Measurements from ENCODE around the gene ISL2.

ISL2 gene

DNA sequence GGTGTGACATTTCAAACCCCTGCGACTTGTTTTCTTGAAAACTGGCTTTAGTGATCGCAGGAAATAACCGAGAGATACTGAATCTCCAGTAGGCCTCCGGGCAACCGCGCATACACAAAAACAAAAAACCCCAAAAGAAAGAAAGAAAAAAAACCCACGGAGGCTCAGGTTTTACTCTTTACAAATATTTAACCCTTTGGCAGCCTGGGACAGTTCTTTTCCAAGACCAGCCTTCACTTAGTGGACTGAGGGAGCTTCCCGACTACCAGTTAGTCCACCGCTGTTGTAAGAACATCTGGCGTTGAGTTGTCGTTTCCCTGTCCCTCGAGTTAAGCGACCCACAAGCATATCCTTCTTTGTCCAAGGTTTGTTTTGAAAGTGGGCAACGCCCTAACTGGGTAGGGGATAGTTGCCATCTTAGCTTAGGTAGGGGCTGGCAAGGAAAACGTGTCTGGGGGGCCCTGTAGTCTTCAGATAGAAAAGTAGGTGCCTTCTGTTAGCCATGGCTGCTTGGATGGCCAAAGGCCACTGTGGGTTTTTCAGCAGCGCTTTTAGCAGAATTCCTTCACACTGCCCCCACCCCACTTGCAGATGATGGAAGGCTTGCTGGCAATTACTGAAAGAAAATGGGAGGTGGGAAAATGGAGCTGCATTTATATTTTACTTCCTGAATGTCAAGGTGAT lies 6.9 kb downstream of the ISL2 start:
- DNase-seq, result no peak

DNA sequence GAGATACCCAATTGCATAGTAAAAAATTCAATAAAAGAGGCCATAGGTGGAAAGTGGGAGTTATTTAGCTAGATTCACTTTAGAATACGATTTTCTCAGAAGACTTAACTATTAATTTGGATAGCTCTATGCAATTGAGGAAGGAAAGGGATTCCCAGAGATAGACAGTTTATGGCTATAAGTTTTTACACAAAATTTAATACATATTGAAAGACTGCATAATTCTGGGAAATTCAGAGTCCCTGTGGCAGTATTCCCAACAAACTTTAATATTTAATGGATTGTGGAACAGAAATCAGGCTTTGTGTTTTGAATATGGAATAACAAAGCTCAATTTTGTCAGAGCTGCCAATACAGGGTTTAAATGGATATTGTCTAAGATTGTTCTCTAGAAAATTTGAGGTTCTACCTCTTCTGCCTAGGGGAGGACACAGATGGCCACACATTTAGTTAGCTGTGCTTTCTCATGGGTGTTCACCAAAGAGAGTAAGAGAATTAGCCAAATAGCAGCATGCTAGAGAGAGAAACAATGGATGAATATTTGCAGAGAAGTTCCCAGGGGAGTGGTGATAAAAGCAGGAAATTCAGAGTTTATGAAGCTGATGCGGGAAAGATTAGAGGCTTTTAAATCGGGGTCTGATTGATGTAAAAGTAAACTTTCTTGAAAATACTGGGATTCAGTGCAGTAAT lies 8.5 kb downstream of the ISL2 start:
- no peak for DNase-seq

- DNase-seq, result no peak
These were observed 9.0 kb downstream of the ISL2 start for GRCh38 chr15:76345583-76345879.

- DNase-seq, result peak; percentile 18
These were observed 9.5 kb downstream of the ISL2 start for GRCh38 chr15:76345880-76346668.

DNA sequence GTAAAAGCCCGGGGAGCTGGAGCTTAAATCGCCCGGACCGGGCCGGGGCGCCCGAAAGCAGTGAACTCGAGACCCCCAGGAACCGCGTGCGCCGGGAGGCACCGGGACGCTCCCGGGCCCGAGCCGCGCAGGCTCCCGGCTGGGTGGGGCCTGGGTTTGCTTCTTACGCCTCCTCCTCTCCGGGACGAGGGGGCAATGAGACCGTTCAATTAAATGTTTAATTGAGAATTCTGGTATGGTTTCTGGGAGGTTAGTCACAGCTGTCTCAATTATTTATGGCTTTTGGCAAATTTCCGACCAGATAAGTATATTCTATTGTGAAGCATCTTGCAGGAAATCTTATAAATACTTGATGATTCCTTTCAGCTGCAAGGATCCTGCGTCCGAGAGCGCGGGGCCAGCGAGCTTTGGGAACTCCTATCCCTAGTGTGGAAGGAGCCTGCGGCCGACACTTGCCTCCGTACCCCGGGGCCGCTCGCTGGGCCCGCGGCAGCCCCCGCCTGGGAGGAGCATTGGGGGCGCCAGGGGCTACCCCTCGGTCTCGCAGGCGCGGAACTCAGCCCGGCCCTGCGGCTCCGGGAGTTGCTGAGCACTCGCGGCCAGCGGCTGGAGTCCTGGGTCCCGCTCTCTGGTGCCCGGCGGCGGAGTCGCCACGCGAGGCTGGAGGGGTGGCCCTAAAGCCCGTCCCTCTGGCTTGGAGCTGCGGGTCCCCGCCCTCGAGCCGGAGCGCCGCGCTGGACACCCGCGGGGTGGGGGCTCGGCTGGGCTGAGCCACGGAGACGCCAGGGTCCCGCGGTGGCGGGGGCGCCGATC lies 10.3 kb downstream of the ISL2 start:
- DNase-seq, result no peak

- no peak for DNase-seq
These were observed 11.0 kb downstream of the ISL2 start for GRCh38 chr15:76347482-76348055.

- DNase-seq, result no peak
These were observed 12.9 kb downstream of the ISL2 start for GRCh38 chr15:76349301-76350070.

DNA sequence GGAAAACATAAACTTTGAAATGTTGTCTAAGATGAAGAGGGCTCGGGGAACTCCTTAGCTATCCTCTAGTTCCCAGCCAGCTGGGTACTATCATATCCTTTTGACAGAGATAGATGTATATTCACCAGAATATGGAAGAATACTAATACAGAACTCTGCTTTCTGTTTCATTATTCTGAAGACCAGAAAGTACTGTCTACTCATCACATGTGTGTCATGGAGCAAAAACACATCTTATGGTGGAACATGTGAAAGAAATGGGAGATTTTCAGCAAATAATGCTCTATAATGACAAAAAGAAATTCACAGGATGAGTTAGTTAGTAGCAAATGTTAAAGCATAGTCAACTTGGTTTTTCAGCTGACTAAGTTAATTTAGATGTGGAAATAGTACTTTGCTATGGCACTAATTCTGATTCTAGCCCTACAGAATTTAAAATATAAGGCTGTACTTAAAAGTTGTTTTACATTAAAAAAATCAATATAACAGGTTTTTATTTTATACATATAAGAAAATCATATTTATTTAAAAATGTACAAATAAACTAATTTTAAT lies 16.5 kb downstream of the ISL2 start:
- peak; percentile 24 for DNase-seq

- DNase-seq, result no peak
These were observed 17.3 kb downstream of the ISL2 start for GRCh38 chr15:76353903-76354302.

GRCh38 chr15:76354823-76355440 lies 18.4 kb downstream of the ISL2 start:
- no peak for DNase-seq

GRCh38 chr15:76358453-76358852 lies 21.9 kb downstream of the ISL2 start:
- DNase-seq, result no peak

DNA sequence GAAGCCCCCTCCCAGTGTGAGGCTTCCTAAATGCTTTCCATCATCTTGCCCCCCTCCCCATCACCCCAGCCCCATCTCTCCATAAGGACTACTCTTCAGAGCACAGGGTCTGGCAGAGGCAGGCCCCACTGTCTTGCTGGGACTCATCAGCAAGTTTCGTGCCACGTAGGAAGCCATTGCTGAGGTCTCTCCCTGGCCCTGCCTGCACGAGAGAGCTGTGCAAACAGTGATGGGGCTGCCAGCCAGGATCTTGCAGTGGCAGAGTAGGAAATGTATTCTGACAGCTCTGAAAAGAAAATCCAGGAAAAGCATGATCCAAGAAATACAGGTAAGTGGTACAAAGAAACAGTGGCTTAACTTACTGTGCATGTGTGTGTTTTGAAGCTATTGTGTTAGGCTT lies 22.6 kb downstream of the ISL2 start:
- no peak for DNase-seq

DNA sequence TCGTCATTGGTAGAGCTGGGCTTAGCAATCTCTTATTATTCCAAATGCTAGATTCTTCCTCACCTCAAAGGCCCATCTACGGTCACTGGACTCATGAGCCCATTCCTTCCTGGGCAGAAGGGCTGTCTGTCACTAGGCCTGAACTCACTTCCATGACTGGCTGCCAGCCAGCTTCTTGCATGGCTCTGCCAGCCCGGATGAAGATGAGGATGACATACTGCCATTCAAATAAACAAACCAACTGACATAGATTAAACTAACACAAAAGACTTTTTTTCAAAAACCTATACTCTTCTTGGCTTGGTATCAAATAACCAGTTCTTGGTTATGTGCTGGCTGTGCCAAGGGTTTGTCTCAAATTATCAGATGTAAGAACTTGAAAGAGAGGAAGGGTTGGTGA lies 23.8 kb downstream of the ISL2 start:
- no peak for DNase-seq

DNA sequence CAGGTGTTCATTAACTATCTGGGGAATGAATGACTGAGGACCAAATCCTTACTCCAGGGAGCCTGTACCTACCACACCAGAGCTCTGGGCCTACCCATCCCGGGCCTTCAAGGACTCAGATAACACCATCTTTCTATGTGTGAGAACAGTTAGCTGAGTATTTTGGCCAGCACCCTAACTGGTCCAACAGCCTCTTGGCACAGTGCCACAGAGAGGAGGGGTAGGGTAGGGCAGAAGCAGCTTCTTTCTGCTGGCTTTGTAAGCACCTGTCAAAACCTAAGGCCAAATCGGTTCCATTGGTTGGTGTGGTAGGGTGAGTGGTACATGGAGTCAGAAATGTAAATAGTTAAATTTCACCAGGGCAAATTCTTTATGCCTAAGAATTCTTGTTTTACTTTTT lies 26.7 kb downstream of the ISL2 start:
- DNase-seq, result no peak

- no peak for DNase-seq
These were observed 30.1 kb downstream of the ISL2 start for GRCh38 chr15:76366714-76367113.

GRCh38 chr15:76368122-76368621 lies 31.6 kb downstream of the ISL2 start:
- DNase-seq, result no peak

- DNase-seq, result no peak
These were observed 39.5 kb downstream of the ISL2 start for GRCh38 chr15:76376029-76376428.

GRCh38 chr15:76376816-76377215 lies 40.2 kb downstream of the ISL2 start:
- no peak for DNase-seq

GRCh38 chr15:76377217-76377616 lies 40.6 kb downstream of the ISL2 start:
- no peak for DNase-seq

GRCh38 chr15:76377751-76378150 lies 41.2 kb downstream of the ISL2 start:
- DNase-seq, result no peak

DNA sequence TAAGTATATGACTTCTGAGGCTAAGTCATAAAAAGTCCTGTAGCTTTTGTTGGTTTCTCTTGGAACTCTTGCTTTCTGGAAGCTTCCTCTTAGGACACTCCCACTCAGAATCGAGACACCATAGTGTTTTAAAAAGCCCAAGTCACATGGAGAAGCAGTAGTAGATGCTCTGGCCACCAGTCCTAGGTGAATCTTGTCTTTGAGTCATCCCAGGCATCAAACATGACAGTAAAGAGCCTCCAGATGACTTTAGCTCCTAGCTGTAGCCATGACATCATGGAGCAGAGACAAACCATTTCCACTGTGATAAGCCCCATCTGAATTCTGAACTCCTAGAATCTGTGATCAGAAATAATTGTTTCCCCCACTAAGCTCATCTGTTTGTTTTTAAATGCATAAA lies 42.1 kb downstream of the ISL2 start:
- DNase-seq, result no peak

Data from OCI-M1 (cell line).